H9 (cell line): Measurements from ENCODE around the gene NEMF. TPM values are rescaled to one million over a fixed set of nuclear protein-coding genes. Genes with fewer than 3 reads are reported as not detected.

ENCODE experiments used
- DNase-seq: peaks from one replicate; pipeline ENCODE4 v3.0.0-alpha.2; 2017
- H2AFZ ChIP-seq: one replicate; pipeline ENCODE4 v1.6.1; 2013; ENCODE audit warnings: mild to moderate bottlenecking, low read length, control low read depth, moderate library complexity
- H2AK5ac ChIP-seq: 2 replicates; pipeline ENCODE4 v1.6.1; 2013; ENCODE audit warnings: low read length, control low read depth, mixed read lengths; ENCODE audit not compliant: insufficient read length
- H2BK120ac ChIP-seq: one replicate; pipeline ENCODE4 v1.6.1; 2013; ENCODE audit warnings: low read depth, mild to moderate bottlenecking, low read length, control low read depth, inconsistent platforms; ENCODE audit not compliant: poor library complexity, severe bottlenecking
- H2BK12ac ChIP-seq: 2 replicates; pipeline ENCODE4 v1.6.1; 2013; ENCODE audit warnings: low read length, control low read depth, mixed read lengths, low read depth; ENCODE audit not compliant: insufficient read length
- H2BK15ac ChIP-seq: 2 replicates; pipeline ENCODE4 v1.6.1; 2013; ENCODE audit warnings: low read depth, low read length, control low read depth
- H2BK20ac ChIP-seq: one replicate; pipeline ENCODE4 v1.6.1; 2013; ENCODE audit warnings: low read depth, mild to moderate bottlenecking, low read length, control low read depth, inconsistent platforms; ENCODE audit not compliant: poor library complexity, severe bottlenecking
- H2BK5ac ChIP-seq: 2 replicates; pipeline ENCODE4 v1.6.1; 2013; ENCODE audit warnings: low read length, control low read depth, mixed read lengths; ENCODE audit not compliant: insufficient read length
- H3K14ac ChIP-seq: 2 replicates; pipeline ENCODE4 v1.6.1; 2013; ENCODE audit warnings: low read length, control low read depth; ENCODE audit not compliant: insufficient read depth
- H3K18ac ChIP-seq: 2 replicates; pipeline ENCODE4 v1.6.1; 2013; ENCODE audit warnings: low read depth, mild to moderate bottlenecking, mixed read lengths, low read length, control low read depth; ENCODE audit not compliant: insufficient read length
- H3K23ac ChIP-seq: 2 replicates; pipeline ENCODE4 v1.6.1; 2013; ENCODE audit warnings: low read length, control low read depth, mixed read lengths, low read depth; ENCODE audit not compliant: insufficient read length
- H3K23me2 ChIP-seq: 2 replicates; pipeline ENCODE4 v1.6.1; 2013; ENCODE audit warnings: low read depth, mild to moderate bottlenecking, mixed read lengths, low read length, control low read depth; ENCODE audit not compliant: insufficient read length, poor library complexity, severe bottlenecking
- H3K27ac ChIP-seq: 2 replicates; pipeline ENCODE4 v1.5.1; 2013; ENCODE audit warnings: low read length, control low read depth, mixed read lengths, low read depth; ENCODE audit not compliant: insufficient read length
- H3K27me3 ChIP-seq: 2 replicates; pipeline ENCODE4 v1.6.1; 2013; ENCODE audit warnings: low read length, control low read depth, inconsistent platforms; ENCODE audit not compliant: insufficient read depth
- H3K4ac ChIP-seq: 2 replicates; pipeline ENCODE4 v1.6.1; 2013; ENCODE audit warnings: low read depth, mild to moderate bottlenecking, control low read depth, inconsistent platforms, low read length, moderate library complexity
- H3K4me1 ChIP-seq: 2 replicates; pipeline ENCODE4 v1.6.1; 2013; ENCODE audit warnings: low read length, control low read depth, inconsistent platforms; ENCODE audit not compliant: insufficient read depth
- H3K4me2 ChIP-seq: 2 replicates; pipeline ENCODE4 v1.6.1; 2013; ENCODE audit warnings: low read length, control low read depth, mixed read lengths; ENCODE audit not compliant: insufficient read length, insufficient read depth
- H3K56ac ChIP-seq: 2 replicates; pipeline ENCODE4 v1.6.1; 2013; ENCODE audit warnings: low read depth, mild to moderate bottlenecking, mixed read lengths, low read length, control low read depth; ENCODE audit not compliant: insufficient read length
- H3K79me1 ChIP-seq: 2 replicates; pipeline ENCODE4 v1.6.1; 2013; ENCODE audit warnings: low read depth, mild to moderate bottlenecking, moderate library complexity, low read length, control low read depth, inconsistent platforms; ENCODE audit not compliant: insufficient read depth, poor library complexity, severe bottlenecking
- H3K79me2 ChIP-seq: 2 replicates; pipeline ENCODE4 v1.6.1; 2013; ENCODE audit warnings: low read length, control low read depth, inconsistent platforms; ENCODE audit not compliant: insufficient read depth
- H3K9ac ChIP-seq: 2 replicates; pipeline ENCODE4 v1.6.1; 2013; ENCODE audit warnings: low read length, control low read depth, mixed read lengths; ENCODE audit not compliant: insufficient read length; ENCODE audit errors: extremely low read depth
- H3K9me3 ChIP-seq: one replicate; pipeline ENCODE4 v1.6.1; 2013; ENCODE audit warnings: low read depth, low read length, inconsistent platforms; ENCODE audit not compliant: control insufficient read depth
- H3T11ph ChIP-seq: one replicate; pipeline ENCODE4 v1.6.1; 2013; ENCODE audit warnings: mild to moderate bottlenecking, low read length, control low read depth, inconsistent platforms
- H4K20me1 ChIP-seq: one replicate; pipeline ENCODE4 v1.6.1; 2013; ENCODE audit not compliant: control insufficient read depth, insufficient read length, insufficient read depth
- H4K5ac ChIP-seq: 2 replicates; pipeline ENCODE4 v1.6.1; 2013; ENCODE audit warnings: low read depth, mild to moderate bottlenecking, mixed read lengths, low read length, control low read depth; ENCODE audit not compliant: insufficient read length
- H4K8ac ChIP-seq: replicated peaks from 2 replicates; pipeline ENCODE4 v1.6.1; 2013; ENCODE audit warnings: low read length, control low read depth, mixed read lengths, low read depth; ENCODE audit not compliant: insufficient read length
- H4K91ac ChIP-seq: 2 replicates; pipeline ENCODE4 v1.6.1; 2013; ENCODE audit warnings: low read depth, mild to moderate bottlenecking, moderate library complexity, mixed read lengths, low read length, control low read depth; ENCODE audit not compliant: insufficient read length
- H3K27ac Mint-ChIP-seq, 3 experiments: 2 replicates in 2 of 3; 3 replicates in 1 of 3; pipeline ENCODE4 v1.8.0; 2020 to 2021; ENCODE audit warnings: mixed read lengths in 3 of 3, mild to moderate bottlenecking in 1 of 3, moderate library complexity in 1 of 3
- H3K27me3 Mint-ChIP-seq: 2 replicates; pipeline ENCODE4 v1.8.0; 2021; ENCODE audit warnings: low read depth, mild to moderate bottlenecking, moderate library complexity, mixed read lengths
- H3K36me3 Mint-ChIP-seq, 3 experiments: 2 replicates in 2 of 3; 3 replicates in 1 of 3; pipeline ENCODE4 v1.8.0; 2020 to 2021; ENCODE audit warnings: low read depth in 3 of 3, mixed read lengths in 3 of 3; ENCODE audit not compliant: insufficient read depth in 1 of 3
- H3K4me1 Mint-ChIP-seq, 2 experiments: 2 replicates each; pipeline ENCODE4 v1.8.0; 2020; ENCODE audit warnings: mixed read lengths in 2 of 2
- H3K4me3 Mint-ChIP-seq, 2 experiments: 2 replicates in 1 of 2; 3 replicates in 1 of 2; pipeline ENCODE4 v1.8.0; 2020 to 2021; ENCODE audit warnings: mild to moderate bottlenecking in 2 of 2, mixed read lengths in 2 of 2, moderate library complexity in 1 of 2
- H3K9me3 Mint-ChIP-seq, 2 experiments: 2 replicates in 1 of 2; 3 replicates in 1 of 2; pipeline ENCODE4 v1.8.0; 2020; ENCODE audit warnings: mild to moderate bottlenecking in 2 of 2, mixed read lengths in 2 of 2, moderate library complexity in 1 of 2
- total RNA-seq: library from RNA; stranded (reverse); gene quantifications from 2 replicates; pipeline ENCODE4 v1.2.1, GENCODE V29; 2021
- TF ChIP-seq, protein P1 (sequence below): fragments of 200-600 bp; sonication (generic); conservative IDR thresholded peaks from 3 replicates; pipeline ENCODE4 v1.8.0; 2021; ENCODE audit warnings: antibody characterized with exemption, mild to moderate bottlenecking

NEMF gene
- total RNA-seq, 1 experiment from 2014 or later = 57.4 TPM

DNA sequence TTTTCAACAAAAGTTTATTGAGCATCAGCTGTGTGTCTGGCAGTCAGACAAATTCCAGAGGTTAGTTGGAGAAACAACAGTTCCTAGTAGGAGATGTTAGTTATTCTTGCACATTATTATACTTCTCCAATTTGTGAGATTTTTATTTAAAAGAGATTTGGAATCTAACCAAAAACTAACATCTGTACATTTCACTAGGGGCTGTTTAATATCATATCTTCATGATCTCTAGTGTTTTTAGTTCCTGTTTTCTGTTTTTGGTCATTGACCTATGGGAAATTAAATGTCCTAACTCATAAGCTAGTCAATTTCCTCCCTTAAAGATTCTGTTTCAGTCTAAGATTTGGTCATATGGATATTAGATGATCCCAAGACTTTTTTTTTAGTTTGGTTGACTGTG lies 118.8 kb downstream of the NEMF start:
- H3K27me3 ChIP-seq = no peaks in the 10 kb centered on the region
- H2BK120ac ChIP-seq = no peak overlapping the region
- no peak overlapping the region for H2AK5ac ChIP-seq
- no peak overlapping the region for H3K56ac ChIP-seq
- H4K91ac ChIP-seq = no peak overlapping the region
- no peaks in the 10 kb centered on the region for H3K4me1 ChIP-seq
- Mint-ChIP-seq H3K27me3 (no peaks in the 10 kb centered on the region), H3K4me1 (no peaks in the 10 kb centered on the region), H3K9me3 (no peaks in the 10 kb centered on the region), H3K4me3 (no peak overlapping the region), H3K36me3 (no peaks in the 10 kb centered on the region), H3K27ac (no peak overlapping the region)
- no peak overlapping the region for H3K23ac ChIP-seq
- no peak overlapping the region for H2BK15ac ChIP-seq
- H4K20me1 ChIP-seq = no peaks in the 10 kb centered on the region
- no peak overlapping the region for H3K14ac ChIP-seq
- H3K79me2 ChIP-seq = no peaks in the 10 kb centered on the region
- no peak for DNase-seq
- H3K9ac ChIP-seq = no peak overlapping the region
- no peaks in the 10 kb centered on the region for H3K23me2 ChIP-seq
- H4K8ac ChIP-seq = no peak overlapping the region
- H2BK12ac ChIP-seq = no peak overlapping the region
- no peaks in the 10 kb centered on the region for H3K79me1 ChIP-seq
- H2BK20ac ChIP-seq = no peak overlapping the region
- no peak overlapping the region for H2BK5ac ChIP-seq
- H3T11ph ChIP-seq = no peak overlapping the region
- TF ChIP-seq, protein P1, sequence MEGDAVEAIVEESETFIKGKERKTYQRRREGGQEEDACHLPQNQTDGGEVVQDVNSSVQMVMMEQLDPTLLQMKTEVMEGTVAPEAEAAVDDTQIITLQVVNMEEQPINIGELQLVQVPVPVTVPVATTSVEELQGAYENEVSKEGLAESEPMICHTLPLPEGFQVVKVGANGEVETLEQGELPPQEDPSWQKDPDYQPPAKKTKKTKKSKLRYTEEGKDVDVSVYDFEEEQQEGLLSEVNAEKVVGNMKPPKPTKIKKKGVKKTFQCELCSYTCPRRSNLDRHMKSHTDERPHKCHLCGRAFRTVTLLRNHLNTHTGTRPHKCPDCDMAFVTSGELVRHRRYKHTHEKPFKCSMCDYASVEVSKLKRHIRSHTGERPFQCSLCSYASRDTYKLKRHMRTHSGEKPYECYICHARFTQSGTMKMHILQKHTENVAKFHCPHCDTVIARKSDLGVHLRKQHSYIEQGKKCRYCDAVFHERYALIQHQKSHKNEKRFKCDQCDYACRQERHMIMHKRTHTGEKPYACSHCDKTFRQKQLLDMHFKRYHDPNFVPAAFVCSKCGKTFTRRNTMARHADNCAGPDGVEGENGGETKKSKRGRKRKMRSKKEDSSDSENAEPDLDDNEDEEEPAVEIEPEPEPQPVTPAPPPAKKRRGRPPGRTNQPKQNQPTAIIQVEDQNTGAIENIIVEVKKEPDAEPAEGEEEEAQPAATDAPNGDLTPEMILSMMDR = no peak
- H3K4me2 ChIP-seq = no peak overlapping the region
- no peak overlapping the region for H4K5ac ChIP-seq
- H2AFZ ChIP-seq = no peak overlapping the region
- no peak overlapping the region for H3K18ac ChIP-seq
- H3K27ac ChIP-seq = no peak overlapping the region
- H3K4ac ChIP-seq = no peak overlapping the region
- H3K9me3 ChIP-seq = no peaks in the 10 kb centered on the region
